GM19438 (cell line): ENCODE data around the gene KITLG.
"Not testable (repeated sequence)": the region's sequence is repeated elsewhere in the genome, so short reads cannot be mapped to it uniquely, and the experiment has no call there.

Experiments
- ATAC-seq: cut with Tn5 transposase; IDR thresholded peaks from one replicate; pipeline ENCODE4 v1.9.1; 2021; ENCODE audit warnings: low read depth; ENCODE audit not compliant: unreplicated experiment

The KITLG gene

DNA sequence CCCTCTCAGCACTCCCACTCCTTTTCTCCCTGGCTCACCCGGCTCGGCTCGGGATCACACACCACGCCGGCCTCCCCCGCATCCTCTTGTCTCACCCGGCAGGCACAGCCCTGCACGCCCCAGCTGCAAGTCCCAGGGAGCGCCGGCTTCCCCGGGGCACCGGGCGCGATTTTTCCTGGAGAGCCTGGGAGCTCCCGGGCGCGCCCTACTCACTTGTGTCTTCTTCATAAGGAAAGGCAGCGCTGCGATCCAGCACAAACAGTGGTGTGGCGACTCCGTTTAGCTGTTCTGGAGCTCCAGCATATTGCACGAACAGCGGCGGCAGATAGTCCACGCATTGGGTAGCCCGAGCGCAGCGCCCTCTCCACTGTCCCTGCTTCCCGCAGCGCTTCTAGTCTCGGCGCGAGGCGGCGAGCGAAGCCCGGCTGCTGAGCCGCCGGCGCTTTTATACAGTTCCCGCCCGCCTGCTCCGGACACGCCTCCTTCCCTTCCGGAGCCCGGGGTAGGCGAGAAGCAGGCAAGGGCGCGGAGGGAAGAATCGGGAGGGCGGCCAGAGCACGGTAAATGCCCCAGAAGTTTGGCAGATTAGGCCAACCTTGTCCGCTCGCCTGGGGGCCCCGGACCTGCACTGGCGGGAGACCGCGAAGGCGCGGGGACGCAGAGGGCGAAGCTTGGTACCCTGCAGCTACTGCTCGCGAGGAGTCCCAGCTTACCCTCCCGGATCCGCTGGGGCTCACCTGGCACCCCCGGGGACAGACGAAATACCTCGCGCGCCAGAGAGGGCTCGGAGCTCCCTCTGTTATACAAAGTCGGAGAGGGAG lies at the start of gene KITLG:
KITLG (minus strand) TSS at position 421 of the 821 bp plus-strand sequence; CDS start at position 228, 193 bp downstream.
- ATAC-seq = peak; percentile 83

DNA sequence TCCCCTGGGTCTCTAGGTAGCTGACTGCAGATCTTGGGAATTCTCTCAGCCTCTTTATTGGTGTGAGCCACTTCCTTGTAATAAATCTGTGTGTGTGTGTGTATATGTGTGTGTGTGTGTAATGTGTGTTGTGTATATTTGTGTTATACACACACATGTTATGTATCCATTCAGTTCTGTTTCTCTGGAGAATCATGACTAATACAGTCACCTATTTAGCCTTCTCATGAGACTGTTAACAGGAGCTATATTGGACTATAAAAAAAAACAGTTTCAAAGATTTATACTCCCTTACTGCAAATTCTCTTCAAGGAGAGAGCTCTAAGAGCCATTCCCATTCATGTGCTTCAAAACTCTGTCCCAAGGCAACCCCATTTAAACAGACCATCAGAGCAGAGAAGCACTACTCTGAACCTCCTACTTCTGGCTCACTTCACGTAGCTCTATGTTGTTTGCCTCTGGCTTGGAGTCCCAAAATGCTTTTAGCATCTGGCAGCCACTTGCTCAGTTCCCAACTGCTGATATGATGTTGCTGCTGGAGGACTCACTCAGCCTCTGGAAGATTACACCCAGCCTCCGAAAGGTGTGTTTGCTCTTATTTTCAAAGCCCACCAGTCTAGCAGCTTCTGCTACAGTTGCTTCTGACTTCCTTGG lies 48.7 kb upstream of the KITLG start:
- ATAC-seq = no peak

DNA sequence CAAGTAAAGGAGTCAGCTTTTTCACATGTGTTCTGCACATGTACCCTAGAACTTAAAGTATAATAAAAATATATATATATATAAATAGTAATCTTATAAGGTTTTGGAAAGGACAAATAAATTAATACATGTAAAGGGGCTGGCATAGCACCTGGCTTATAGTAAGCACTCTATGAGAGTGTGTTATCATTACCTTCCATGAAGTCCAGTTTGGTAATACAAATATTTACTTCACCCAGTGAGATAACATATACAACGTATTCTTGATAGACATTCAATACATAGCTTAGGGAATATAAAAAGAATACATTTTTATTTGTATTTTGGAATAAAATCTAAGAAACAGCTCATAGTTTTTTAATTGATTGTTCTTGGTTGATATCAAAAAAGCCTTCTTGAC lies 47.8 kb upstream of the KITLG start:
- not testable (repeated sequence) for ATAC-seq

DNA sequence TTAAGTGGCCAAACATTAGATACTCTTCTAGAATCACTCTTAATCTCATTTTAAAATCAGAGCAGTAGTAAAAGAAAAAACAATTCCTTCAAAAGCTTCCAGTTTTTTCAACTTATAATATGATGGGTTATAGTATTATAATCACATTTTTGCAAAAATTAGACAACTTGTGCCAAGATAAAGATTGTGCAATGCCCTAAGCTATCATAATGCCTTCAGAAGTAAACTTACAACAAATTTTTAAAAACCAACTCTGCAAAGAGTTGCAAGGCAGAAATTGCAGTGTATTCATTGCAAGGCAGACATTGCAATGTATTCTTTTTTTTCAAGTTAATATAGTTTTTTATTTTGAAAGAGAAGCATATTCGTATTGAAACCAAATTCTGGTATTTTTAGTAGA lies 47.2 kb upstream of the KITLG start:
- ATAC-seq = no peak

DNA sequence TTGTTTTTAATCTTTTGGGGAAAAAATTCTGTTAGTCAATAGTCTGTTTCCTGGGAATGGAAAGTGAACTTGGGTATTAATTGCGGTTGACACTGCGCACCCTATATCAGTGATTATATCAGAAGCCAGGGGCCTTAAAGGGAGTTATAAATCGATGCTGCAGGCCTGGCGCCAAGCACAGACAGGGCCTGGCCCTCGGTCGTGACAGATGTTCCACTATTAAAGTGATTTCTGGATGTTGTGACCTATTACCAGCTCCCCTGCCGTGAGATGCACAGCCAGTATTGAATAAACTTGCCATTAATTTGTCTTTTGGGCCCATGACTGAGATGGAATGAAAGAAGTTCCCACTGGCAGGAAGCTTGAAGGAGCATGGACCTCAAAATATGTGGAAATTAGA lies 45.1 kb upstream of the KITLG start:
- ATAC-seq = no peak

DNA sequence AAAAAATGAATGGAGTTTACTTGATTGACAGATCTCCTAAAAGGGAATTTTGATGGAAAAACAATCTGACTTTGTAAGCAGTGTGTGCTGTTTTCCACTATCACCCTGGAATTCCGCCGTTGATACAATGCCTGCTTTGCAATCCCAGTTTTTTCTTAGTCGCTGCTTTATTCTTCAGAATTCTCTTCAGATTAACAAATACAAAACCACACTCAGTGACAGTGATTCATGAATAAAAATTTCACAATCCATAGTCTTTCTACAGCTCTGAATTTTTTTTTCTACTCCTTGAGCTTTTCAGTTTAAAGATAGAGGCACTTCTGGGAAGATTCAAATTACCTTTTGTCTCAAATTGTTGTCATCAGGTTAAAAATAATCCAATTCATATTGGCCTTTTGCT lies 44.6 kb upstream of the KITLG start:
- no peak for ATAC-seq

DNA sequence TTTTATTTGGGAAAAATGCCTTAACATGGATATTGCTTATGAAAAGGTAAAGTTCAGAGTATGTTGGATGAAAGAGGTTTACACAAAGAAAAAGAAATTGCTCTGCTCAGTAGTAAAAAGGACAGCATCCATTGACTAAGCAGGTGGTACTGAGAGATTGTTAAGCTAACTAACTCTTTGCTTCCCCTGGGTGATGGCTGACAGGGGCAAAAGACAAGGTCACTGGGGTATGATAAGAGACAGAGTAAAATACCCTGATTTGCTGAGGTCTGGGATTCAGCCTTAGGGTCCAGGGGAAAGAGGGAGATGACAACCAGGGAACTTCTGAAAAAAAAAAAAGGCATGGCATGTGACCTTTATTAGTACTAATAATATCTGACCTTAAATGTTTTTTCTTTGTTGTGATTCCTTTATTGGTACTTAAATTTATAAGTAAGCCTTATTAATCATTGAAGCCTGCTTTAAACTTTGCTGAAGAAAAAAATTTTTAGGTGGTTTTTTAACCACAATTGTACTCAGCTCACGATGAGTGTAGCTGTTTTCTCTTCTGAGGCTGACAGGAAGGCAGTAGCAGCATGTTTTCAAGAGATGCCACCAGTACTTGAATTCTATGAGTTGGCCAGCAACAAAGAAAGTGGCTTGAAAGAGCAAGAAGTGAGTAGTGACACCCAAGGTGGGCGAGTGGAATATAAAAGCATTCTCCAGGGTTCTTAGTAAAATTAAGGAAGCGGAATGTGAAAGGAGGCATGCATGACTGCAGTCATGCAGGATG lies 43.7 kb upstream of the KITLG start:
- ATAC-seq = no peak

- no peak for ATAC-seq
Measured at GRCh38 chr12:88617352-88617751, 37.1 kb upstream of the KITLG start.

DNA sequence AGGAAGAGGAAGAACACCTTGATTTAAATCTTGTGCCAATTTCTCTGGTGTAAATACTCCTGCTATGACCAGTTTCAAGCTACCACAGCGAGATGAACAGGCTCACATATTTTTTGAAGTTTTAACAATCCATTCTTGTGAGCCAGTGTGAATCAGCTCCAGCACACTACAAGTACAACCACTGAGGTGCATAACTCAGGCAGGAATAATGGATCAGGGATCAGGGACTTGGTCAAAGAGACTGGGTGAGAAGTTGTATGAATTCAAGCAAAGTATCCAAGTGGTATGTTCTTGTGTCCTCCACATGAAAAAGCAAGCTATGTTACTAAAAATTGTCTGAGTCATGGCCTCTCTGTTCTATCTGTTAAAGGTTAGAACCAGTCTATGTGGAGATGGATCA lies 35.2 kb upstream of the KITLG start:
- ATAC-seq = no peak

DNA sequence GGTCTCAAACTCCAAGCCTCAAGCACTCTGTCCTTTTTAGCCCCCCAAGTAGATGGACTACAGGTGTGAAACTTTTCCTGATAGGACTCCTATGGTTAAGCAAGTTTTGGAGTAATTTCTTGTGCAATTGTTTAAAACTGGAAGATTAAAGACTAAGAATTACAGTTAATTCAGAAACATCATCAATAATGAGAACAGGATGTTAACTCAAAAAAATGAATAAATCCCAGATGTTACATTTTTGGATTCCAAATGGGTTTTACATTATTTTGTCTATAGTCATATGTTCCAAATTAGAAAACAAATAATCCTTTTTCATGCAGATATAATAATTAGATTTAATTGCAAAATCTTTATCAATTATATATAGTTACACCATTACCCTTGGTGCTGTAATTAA lies 24.4 kb upstream of the KITLG start:
- no peak for ATAC-seq

GRCh38 chr12:88600272-88600671 lies 20.0 kb upstream of the KITLG start:
- ATAC-seq = no peak

DNA sequence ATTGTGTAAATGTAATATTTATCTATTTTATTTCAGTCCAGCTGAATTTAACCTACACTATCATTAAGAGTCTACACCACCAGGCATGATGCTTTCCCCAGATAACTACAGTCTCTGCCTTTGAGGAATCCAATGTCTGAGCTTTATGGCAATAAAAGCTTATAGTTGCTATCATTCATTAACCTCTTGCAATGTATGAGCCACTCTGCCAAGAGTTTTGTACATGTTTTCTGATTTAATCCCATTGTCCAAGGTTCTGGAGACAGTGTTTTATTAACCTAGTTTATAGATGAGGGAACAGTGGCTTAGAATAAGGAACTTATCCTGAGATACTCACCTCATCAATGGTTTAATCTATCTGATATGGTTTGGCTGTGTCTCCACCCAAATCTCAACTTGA lies 17.1 kb upstream of the KITLG start:
- ATAC-seq = no peak

- no peak for ATAC-seq
Measured at GRCh38 chr12:88595697-88596096, 15.4 kb upstream of the KITLG start.

- no peak for ATAC-seq
Measured at GRCh38 chr12:88594780-88595179, 14.5 kb upstream of the KITLG start.

GRCh38 chr12:88591343-88591742 lies 11.1 kb upstream of the KITLG start:
- ATAC-seq = no peak

GRCh38 chr12:88590851-88591250 lies 10.6 kb upstream of the KITLG start:
- ATAC-seq = no peak

- ATAC-seq = no peak
Measured at GRCh38 chr12:88585077-88585476, 4.8 kb upstream of the KITLG start.

DNA sequence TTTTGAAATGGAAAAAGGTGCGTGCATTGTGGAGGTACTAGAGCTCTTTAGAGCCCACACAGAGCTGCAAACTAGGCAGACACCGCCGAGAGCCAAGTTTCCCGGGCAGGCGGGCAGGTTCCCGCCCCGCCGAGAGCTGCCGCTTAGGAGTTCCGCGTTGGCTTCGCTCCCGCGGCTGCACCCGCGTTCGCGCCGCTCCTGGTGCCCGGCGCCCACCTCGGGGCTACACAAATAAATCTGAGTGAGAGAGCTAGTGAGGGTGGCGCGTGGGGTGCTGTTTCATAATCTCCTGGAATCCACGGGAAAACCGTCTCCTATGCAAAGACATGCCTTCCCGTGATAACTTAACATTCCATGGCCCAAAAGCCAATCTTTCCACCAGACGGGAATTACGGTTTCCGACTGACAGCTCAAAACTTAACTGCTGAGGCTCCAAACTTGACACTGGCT lies 645 bp downstream of the KITLG start:
- ATAC-seq = no peak

GRCh38 chr12:88579161-88579517 lies 1.1 kb downstream of the KITLG start:
- ATAC-seq = no peak

- no peak for ATAC-seq
Measured at GRCh38 chr12:88578276-88579160, 1.8 kb downstream of the KITLG start.
